Aorta (tissue), 5 donors: ENCODE results near the gene DNAH6. TPM values are rescaled to one million over a fixed set of nuclear protein-coding genes. Genes with fewer than 3 reads are reported as not detected.

ENCODE experiments used
- ATAC-seq: fragments of 200-7000 bp; cut with Tn5 transposase; one replicate; pipeline ENCODE4 v1.9.1; 2022; ENCODE audit warnings: moderate library complexity; ENCODE audit not compliant: low FRiP score
- DNase-seq, 2 donors: peaks; one replicate each; pipeline ENCODE4 v3.0.0-alpha.2; 2020
- H3K27ac ChIP-seq, 2 donors: one replicate each; pipeline ENCODE4 v1.5.1; 2013; ENCODE audit warnings: low read length in 2 of 2, mild to moderate bottlenecking in 2 of 2, moderate library complexity in 2 of 2, control low read depth in 1 of 2, inconsistent platforms in 1 of 2, low read depth in 1 of 2
- H3K27me3 ChIP-seq, 2 donors: one replicate each; pipeline ENCODE4 v1.6.1; 2013; ENCODE audit warnings: control low read depth in 1 of 2, low read length in 1 of 2, mild to moderate bottlenecking in 1 of 2, moderate library complexity in 1 of 2; ENCODE audit not compliant: insufficient read depth in 2 of 2, control insufficient read depth in 1 of 2
- H3K36me3 ChIP-seq, 2 donors: one replicate each; pipeline ENCODE4 v1.6.1; 2013; ENCODE audit warnings: control low read depth in 1 of 2, low read length in 1 of 2, mild to moderate bottlenecking in 1 of 2; ENCODE audit not compliant: insufficient read depth in 2 of 2, control insufficient read depth in 1 of 2
- H3K4me1 ChIP-seq, 2 donors: one replicate each; pipeline ENCODE4 v1.6.1; 2013; ENCODE audit warnings: low read length in 2 of 2, control low read depth in 1 of 2, mild to moderate bottlenecking in 1 of 2, moderate library complexity in 1 of 2; ENCODE audit not compliant: insufficient read depth in 2 of 2, control insufficient read depth in 1 of 2
- H3K4me3 ChIP-seq, 2 donors: one replicate each; pipeline ENCODE4 v1.5.1; 2013; ENCODE audit warnings: low read length in 2 of 2, control low read depth in 1 of 2, mild to moderate bottlenecking in 1 of 2
- H3K9me3 ChIP-seq: one replicate; pipeline ENCODE4 v1.6.1; 2013; ENCODE audit warnings: mild to moderate bottlenecking, low read length; ENCODE audit not compliant: control insufficient read depth
- WGBS, 2 donors: extraction: QIAGEN DNeasy Blood & Tissue Kit; methylation state at CpG; one replicate each; pipeline ENCODE4 v1.1.7; 2013; 5-methylcytosine and 5-hydroxymethylcytosine counted together
- intact Hi-C, 2 donors: fragments of 100-400 bp; cut with DNase I; formaldehyde crosslinking; loops; one replicate each; pipeline versions ENCODE4 v1.14.2 to v1.15.0; 2022
- polyA plus RNA-seq, 2 donors: library from polyadenylated mRNA; stranded (reverse); fragments of 200-250 nt; gene quantifications; one replicate each; pipeline ENCODE4 v1.2.3, GENCODE V29; 2013
- total RNA-seq, 2 donors: library from RNA; stranded (reverse); fragmentation: NEBNext Ultra II Directional; extraction: Animal tissue kit (Norgen Biotek cat#: 25700); gene quantifications; one replicate each; pipeline ENCODE4 v1.2.1, GENCODE V29; 2021
- donor health status: healthy with polysubstance abuse.
- donor health status: Bipolar disorder and iron deficiency.
- donor health status: DM: no; HTN: no; CAD: no.
- donor health status: DM: no; HTN: no; CAD: no.
- donor health status: DM: yes; HTN: yes; CAD: no.

The DNAH6 gene
- total and polyA plus RNA-seq, 4 donors = 0.08 to 5.0 (median 0.60) TPM

DNA sequence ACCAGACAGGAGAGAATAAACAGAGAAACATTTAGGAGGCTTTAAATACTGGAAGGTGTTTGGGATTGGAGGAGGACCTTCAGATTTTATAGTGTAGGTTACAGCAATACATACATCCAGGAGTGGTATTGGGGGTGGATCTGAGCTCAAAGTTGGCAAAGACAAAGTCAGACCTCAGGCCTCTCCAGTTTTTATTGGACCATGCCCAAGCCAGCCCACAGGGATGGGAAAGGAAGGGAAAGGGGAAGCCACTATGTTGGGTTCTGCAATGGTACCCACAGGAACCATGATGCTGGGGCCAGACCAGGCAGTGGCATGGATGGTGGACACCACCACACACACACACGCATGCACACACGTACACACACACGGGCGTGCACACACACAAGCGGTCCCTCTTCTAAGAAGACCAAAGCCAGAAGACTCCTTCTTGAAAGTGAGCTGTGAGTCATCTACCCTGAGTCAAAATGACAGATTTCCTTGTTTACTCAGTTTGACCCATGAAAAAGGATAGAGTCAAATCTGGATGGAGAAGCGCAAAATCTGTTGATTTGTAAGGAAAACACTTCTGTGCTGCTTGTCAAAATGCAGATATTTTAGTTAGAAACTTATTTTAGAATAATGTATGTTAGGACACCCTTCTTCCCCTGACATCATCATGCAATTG, 276.7 kb downstream of the DNAH6 start:
- WGBS, 2 donors = 91 to 94% methylated on average over 6 of the region's 6 CpGs
- intact Hi-C loops = no loop called here

DNA sequence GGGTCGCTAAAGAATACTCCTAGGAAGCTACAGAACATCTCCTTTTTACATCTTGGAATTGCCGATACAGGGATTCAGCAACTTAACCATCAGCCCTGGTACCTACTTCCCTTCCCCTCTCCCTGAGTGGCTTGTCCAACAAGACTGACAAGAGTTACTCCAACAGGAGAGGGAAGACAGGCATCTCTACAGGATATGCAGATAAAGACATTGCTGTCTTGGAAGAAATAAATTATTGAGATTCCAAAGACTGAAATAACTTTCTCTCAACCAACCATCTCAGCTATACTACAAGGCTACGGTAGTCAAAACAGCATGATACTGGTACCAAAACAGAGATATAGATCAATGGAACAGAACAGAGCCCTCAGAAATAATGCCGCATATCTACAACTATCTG, 277.3 kb downstream of the DNAH6 start:
- Histone ChIP-seq H3K4me1 (no peaks in the 10 kb centered on the region), H3K4me3 (no peak overlapping the region), H3K27me3 (no peaks in the 10 kb centered on the region), H3K27ac (no peak overlapping the region), H3K36me3 (no peaks in the 10 kb centered on the region), H3K9me3 (no peaks in the 10 kb centered on the region)
- ATAC-seq = no peak
- WGBS, 2 donors = 87 to 88% methylated on average over 3 to 4 of the region's 4 CpGs
- intact Hi-C loops = no loop called here
- no peak for DNase-seq

More for the DNA sequence above, 276.7 kb downstream of the DNAH6 start:
- H3K27me3 ChIP-seq = no peaks in the 10 kb centered on the region
- H3K4me3 ChIP-seq = no peak overlapping the region
- no peak overlapping the region for H3K27ac ChIP-seq
- peaks cover 0 to 2% of the 10 kb centered on the region in 2 donors for H3K4me1 ChIP-seq
- no peaks in the 10 kb centered on the region for H3K9me3 ChIP-seq
- no peak for ATAC-seq
- DNase-seq = no peak
- no peaks in the 10 kb centered on the region for H3K36me3 ChIP-seq

DNA sequence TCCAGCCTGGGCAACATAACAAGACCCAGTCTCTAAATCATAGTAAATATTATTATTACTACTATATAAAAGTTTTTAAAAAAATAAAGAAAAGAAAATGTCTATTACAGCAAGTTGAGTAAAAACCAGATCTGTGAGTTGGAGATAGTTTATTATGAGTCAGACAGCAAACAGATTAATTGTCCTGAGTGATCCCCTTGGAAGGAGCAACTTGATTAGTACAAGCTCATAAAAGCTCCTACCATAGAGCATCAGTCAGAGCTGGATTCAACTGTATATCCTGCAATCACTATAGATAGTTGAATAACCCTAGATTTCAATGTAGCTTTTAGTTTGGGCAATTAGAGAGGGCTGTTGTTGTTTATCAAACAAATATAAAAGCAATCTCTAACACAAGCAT, 280.5 kb downstream of the DNAH6 start:
- Histone ChIP-seq H3K9me3 (no peaks in the 10 kb centered on the region), H3K4me1 (no peaks in the 10 kb centered on the region), H3K27ac (no peak overlapping the region), H3K27me3 (no peaks in the 10 kb centered on the region), H3K4me3 (no peak overlapping the region), H3K36me3 (no peaks in the 10 kb centered on the region)
- intact Hi-C loops = no loop called here
- no peak for DNase-seq
- ATAC-seq = no peak

DNA sequence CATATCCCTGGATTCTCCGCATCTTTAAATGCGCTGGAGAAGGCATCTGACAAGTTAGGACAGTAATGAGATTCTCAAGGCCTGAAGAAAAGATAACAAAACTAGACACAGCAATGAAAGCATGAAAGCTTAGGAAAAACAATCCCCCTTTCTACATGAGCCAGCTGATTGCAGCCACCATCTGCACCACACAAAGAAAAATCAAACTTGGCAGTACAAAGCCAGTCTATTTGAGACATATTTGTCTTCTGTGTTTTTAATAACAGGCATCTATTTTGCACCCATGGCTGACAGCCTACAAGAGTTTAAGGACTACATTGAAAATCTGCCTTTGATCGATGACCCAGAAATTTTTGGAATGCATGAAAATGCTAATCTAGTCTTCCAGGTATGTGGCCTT, 281.0 kb downstream of the DNAH6 start:
- no peak overlapping the region for H3K27ac ChIP-seq
- ATAC-seq (no peak), DNase-seq (no peak)
- WGBS, 2 donors = 80 to 87% methylated on average over 3 of the region's 3 CpGs
- H3K36me3 ChIP-seq = no peaks in the 10 kb centered on the region
- H3K4me1 ChIP-seq = no peaks in the 10 kb centered on the region
- no peaks in the 10 kb centered on the region for H3K27me3 ChIP-seq
- intact Hi-C loops = no loop called here
- H3K9me3 ChIP-seq = no peaks in the 10 kb centered on the region
- H3K4me3 ChIP-seq = no peak overlapping the region

DNA sequence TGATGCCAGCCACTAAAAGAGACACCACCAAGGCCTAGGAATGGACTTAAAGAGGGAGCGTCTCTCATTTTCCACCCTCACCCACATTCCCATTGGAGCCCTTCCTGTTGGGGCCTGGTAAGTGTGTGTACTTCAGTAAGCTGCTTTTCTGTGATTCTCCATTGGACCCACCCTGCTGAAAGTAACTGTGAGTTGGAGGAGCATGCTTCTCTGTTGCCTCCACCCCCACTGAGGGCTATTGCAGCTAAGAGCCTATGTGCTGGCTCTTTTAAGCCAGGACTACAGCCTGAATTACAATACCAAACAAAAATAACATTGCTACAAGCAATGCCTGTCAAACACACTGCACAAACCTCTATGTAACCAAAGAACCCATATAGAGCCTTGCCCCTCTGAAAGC, 283.5 kb downstream of the DNAH6 start:
- ATAC-seq (no peak), DNase-seq (no peak)
- Histone ChIP-seq H3K27me3 (no peaks in the 10 kb centered on the region), H3K4me3 (no peak overlapping the region), H3K36me3 (no peaks in the 10 kb centered on the region), H3K27ac (no peak overlapping the region), H3K9me3 (no peaks in the 10 kb centered on the region), H3K4me1 (no peaks in the 10 kb centered on the region)
- intact Hi-C loops = no loop called here
- 100% methylated on average over 1 of the region's 1 CpG for WGBS, 2 donors

DNA sequence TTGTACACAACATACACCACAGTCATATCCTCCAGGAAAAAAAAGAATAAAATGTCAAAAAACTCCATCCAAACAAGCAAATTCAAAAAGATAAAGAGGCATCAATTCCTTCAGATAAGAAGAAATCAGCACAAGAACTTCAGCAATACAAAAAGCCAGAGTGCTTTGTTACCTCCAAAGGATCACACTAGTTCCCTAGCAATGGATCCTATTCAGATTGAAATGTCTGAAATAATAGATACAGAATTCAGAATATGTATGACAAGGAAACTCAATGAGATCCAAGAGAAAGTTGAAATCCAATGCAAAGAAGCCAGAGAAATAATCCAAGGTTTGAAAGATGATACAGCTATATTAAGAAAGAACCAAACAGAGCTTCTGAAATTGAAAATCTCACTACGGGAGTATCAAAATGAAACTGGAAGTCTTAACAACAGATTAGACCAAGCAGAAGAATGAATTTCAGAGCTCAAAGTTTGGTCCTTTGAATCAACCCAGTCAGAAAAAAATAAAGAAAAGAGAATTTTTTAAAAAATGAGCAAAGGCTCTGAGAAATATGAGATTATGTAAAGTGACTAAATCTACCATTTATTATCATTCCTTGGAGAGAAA, 284.0 kb downstream of the DNAH6 start:
- no peak overlapping the region for H3K27ac ChIP-seq

DNA sequence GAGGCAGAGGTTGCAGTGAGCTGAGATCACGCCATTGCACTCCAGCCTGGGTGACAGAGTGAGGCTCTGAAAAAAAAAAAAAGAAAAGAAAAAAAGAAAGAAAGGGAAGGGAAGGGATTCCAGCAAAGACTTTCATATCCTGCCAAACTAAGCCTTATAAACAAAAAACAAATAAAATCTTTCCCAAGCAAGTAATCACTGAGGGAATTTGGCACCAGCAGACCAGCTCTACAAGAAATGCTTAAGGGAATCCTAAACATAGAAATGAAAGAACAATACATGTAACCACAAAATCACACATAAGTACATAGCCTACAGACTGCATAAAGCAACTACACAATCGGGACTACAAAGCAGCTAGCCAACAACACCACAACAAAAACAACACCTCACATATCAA, 285.5 kb downstream of the DNAH6 start:
- H3K4me1 ChIP-seq = no peaks in the 10 kb centered on the region
- intact Hi-C loops = no loop called here
- no peak overlapping the region for H3K27ac ChIP-seq
- ATAC-seq (no peak), DNase-seq (no peak)
- WGBS, 2 donors = 76 to 94% methylated on average over 2 of the region's 2 CpGs
- H3K9me3 ChIP-seq = no peaks in the 10 kb centered on the region
- H3K36me3 ChIP-seq = no peaks in the 10 kb centered on the region
- H3K4me3 ChIP-seq = no peak overlapping the region
- H3K27me3 ChIP-seq = no peaks in the 10 kb centered on the region

More for the DNA sequence above, 284.0 kb downstream of the DNAH6 start:
- Histone ChIP-seq H3K36me3 (no peaks in the 10 kb centered on the region), H3K4me1 (no peaks in the 10 kb centered on the region), H3K4me3 (no peak overlapping the region), H3K9me3 (no peaks in the 10 kb centered on the region), H3K27me3 (no peaks in the 10 kb centered on the region)
- intact Hi-C loops = no loop called here
- 68 to 77% methylated on average over 1 of the region's 1 CpG for WGBS, 2 donors
- DNase-seq (no peak), ATAC-seq (no peak)

DNA sequence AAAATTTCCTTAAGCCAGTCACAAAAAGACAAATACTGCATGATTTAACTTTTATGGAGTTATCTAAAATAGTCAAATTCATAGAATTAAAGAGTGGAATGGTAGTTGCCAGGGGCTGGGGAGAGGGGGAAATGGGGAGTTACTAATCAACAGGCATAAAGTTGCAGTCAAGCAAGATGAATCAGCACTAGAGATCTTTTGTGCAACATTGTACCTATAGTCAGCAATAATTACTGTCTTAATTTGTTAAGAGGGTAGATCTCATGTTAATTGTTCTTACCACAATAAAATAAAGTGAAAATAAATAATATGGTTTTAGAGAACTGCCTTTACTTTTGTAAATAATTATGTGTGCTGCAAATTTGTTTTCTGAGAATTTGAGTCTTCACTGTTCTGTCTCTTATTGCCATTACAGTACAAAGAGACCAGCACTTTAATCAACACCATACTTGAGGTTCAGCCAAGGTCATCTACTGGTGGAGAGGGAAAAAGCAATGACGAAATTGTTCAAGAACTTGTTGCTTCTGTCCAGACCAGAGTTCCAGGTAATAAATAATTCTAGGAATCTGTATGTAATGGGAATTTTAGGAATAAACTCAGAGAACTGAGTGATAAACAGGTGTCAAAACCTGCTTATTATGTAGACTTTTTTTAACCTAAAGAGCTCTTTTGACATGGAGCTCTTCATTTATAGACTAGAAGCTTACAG, 289.1 kb downstream of the DNAH6 start:
- WGBS, 2 donors = 49 to 51% methylated on average over 1 of the region's 1 CpG

DNA sequence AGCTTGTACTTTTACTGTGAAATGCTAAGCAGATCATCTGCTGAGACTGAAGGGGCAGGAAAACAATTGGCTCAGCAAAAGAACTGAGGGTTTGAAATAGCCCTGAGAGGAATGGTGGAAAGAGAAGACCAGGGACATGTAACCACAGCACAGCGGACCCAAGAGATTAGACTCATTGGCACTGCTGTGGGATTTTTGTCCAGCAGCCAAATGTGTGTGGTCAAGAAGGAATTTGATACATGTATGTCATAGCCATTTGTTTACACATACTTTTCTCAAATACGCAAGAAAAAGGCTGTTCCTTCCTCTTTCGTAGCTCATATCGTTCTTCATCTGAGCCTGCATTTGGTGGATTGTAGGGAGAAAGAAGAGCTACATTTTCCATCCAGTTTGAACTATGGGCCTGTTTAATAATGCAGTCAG, 290.8 kb downstream of the DNAH6 start:
- intact Hi-C loops = no loop called here
- Histone ChIP-seq H3K4me3 (no peak overlapping the region), H3K27me3 (no peaks in the 10 kb centered on the region), H3K27ac (no peak overlapping the region), H3K36me3 (no peaks in the 10 kb centered on the region), H3K9me3 (no peaks in the 10 kb centered on the region), H3K4me1 (no peaks in the 10 kb centered on the region)
- DNase-seq = no peak
- WGBS, 2 donors = 0 to 8% methylated on average over 4 of the region's 4 CpGs
- ATAC-seq = peak; percentile 33

More for the DNA sequence above, 289.1 kb downstream of the DNAH6 start:
- ATAC-seq = no peak
- Histone ChIP-seq H3K4me1 (no peaks in the 10 kb centered on the region), H3K9me3 (no peaks in the 10 kb centered on the region), H3K27me3 (no peaks in the 10 kb centered on the region), H3K36me3 (no peaks in the 10 kb centered on the region), H3K4me3 (no peak overlapping the region), H3K27ac (no peak overlapping the region)
- DNase-seq = no peak
- intact Hi-C loops = no loop called here
